Midbrain (tissue), 1 donor: Measurements from ENCODE around the gene LRPAP1.
"Not testable (repeated sequence)": the region's sequence is repeated elsewhere in the genome, so short reads cannot be mapped to it uniquely, and the experiment has no call there.

Experiments
- DNase-seq: peaks from one replicate; lab custom pipeline; 2025; lab: John Stamatoyannopoulos, UW

LRPAP1 gene

GRCh38 chr4:3519468-3520264, 12.6 kb downstream of the LRPAP1 start:
- no peak for DNase-seq

GRCh38 chr4:3518941-3519340, 13.3 kb downstream of the LRPAP1 start:
- DNase-seq, result no peak

- DNase-seq, result no peak
Measured at GRCh38 chr4:3518511-3518880, 13.7 kb downstream of the LRPAP1 start.

- DNase-seq, result no peak
Measured at GRCh38 chr4:3517731-3518510, 14.3 kb downstream of the LRPAP1 start.

- no peak for DNase-seq
Measured at GRCh38 chr4:3516836-3517730, 15.1 kb downstream of the LRPAP1 start.

GRCh38 chr4:3516061-3516835, 16.0 kb downstream of the LRPAP1 start:
- DNase-seq, result no peak

GRCh38 chr4:3515646-3516045, 16.6 kb downstream of the LRPAP1 start:
- no peak for DNase-seq

- DNase-seq, result no peak
Measured at GRCh38 chr4:3514806-3515501, 17.3 kb downstream of the LRPAP1 start.

GRCh38 chr4:3514221-3514780, 17.9 kb downstream of the LRPAP1 start:
- DNase-seq, result no peak

GRCh38 chr4:3513807-3514206, 18.4 kb downstream of the LRPAP1 start:
- no peak for DNase-seq

GRCh38 chr4:3512719-3513118, 19.5 kb downstream of the LRPAP1 start:
- DNase-seq, result no peak

GRCh38 chr4:3512279-3512678, 19.9 kb downstream of the LRPAP1 start:
- no peak for DNase-seq

- DNase-seq, result not testable (repeated sequence)
Measured at GRCh38 chr4:3511601-3512000, 20.6 kb downstream of the LRPAP1 start.

GRCh38 chr4:3511187-3511586, 21.0 kb downstream of the LRPAP1 start:
- no peak for DNase-seq

- DNase-seq, result no peak
Measured at GRCh38 chr4:3510481-3510880, 21.7 kb downstream of the LRPAP1 start.

- DNase-seq, result no peak
Measured at GRCh38 chr4:3508542-3508941, 23.7 kb downstream of the LRPAP1 start.

GRCh38 chr4:3505231-3505630, 27.0 kb downstream of the LRPAP1 start:
- no peak for DNase-seq

- no peak for DNase-seq
Measured at GRCh38 chr4:3502941-3503936, 29.0 kb downstream of the LRPAP1 start.

GRCh38 chr4:3501825-3502425, 30.3 kb downstream of the LRPAP1 start:
- DNase-seq, result no peak
